GM12875 (cell line): ENCODE data around the gene SYTL2.

ENCODE experiments used
- H3K4me3 ChIP-seq: one replicate; pipeline ENCODE4 v1.5.1; 2011; ENCODE audit warnings: low read depth, low read length, control low read depth
- CTCF ChIP-seq: IDR thresholded peaks from 2 replicates; pipeline ENCODE4 v1.5.1; 2011; ENCODE audit warnings: low read depth, mild to moderate bottlenecking, control low read depth, inconsistent platforms, low read length, moderate library complexity, borderline replicate concordance; ENCODE audit not compliant: insufficient read depth

The SYTL2 gene

DNA sequence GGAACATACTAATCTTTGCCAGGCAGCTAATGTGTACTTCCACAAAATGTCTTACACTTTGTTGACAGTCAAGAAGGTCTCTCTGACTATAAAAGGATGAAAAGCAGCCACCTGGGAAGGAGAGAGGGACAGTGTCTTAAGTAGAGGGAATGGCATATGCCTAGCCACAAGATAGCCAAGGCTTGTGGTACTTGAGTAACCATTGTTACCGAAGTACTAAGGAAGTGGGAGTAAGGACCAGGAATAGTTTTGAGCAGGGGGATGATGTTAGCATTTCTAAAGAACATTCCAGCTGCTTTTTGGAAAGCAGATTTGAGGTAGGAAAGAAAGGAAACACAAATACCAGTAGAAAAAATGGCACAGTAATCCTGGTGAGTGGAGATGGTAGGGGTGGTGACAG, 159.8 kb downstream of the SYTL2 start:
- no peak for TF ChIP-seq CTCF
- no peak overlapping the region for H3K4me3 ChIP-seq

DNA sequence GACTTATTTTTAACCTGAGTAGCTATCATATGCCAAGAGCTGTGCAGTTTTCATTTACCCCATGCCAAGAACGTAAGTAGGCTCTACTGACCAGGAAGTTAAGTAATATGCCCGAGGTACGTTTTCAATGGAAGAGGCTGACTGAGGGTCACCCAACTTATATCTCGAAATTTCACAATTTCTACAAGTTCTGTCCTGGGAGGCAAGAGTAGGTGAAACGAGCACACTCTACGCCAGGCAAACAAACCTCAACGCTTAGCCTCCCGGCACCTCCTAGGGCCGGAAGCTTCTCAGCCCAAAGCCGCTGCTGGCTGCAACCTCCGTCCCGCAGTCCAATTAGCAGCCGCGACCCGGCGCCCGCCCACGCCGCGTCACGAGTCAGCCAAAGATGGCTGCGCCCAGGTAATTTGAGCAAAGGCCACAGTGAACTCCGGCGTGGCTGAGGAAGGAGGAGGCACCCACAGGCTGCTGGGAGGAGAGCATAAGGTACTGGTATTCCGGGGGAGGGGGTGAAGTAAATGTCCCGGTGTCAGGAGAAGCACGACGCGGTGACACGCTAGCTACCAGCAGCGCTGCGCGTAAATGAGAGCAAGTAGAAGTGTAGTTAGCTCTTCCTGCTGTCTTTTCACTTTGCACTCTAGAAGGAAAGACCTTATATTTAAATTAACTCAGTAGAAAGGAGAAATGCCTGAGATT, 163.2 kb downstream of the SYTL2 start, which contains the start of gene TMEM126A:
TMEM126A (plus strand) TSS at position 364 of the 696 bp plus-strand sequence. CDS start 2,289 bp downstream, outside the sequence.
- H3K4me3 ChIP-seq = peak within 1 kb of the TSS; percentile 74
- TF ChIP-seq CTCF = no peak

- TF ChIP-seq CTCF = no peak
- H3K4me3 ChIP-seq = peak overlapping the region; percentile 74
These were observed 163.9 kb downstream of the SYTL2 start for GRCh38 chr11:85647078-85647477.
